Measurements from ENCODE around the gene USP40.

The USP40 gene

GRCh38 chr2:233546101-233546500, 20.5 kb downstream of the USP40 start:
- Mint-ChIP-seq H3K4me1 (peaks cover 6% of the 10 kb centered on the region), H3K36me3 (ENCODE audit: low read depth) (peaks cover 64% of the 10 kb centered on the region), H3K27me3 (ENCODE audit: low read depth) (no peaks in the 10 kb centered on the region), H3K4me3 (no peak overlapping the region), H3K27ac (peak overlapping the region in 1 of 3 experiments; percentile 8), H3K9me3 (no peaks in the 10 kb centered on the region)
- TF ChIP-seq CTCF (IDR thresholded peaks at IDR 0.05; ENCODE audit: unreplicated experiment in 3 of 3): no peak

GRCh38 chr2:233544200-233544610, 22.4 kb downstream of the USP40 start:
- Mint-ChIP-seq H3K9me3 (no peaks in the 10 kb centered on the region), H3K36me3 (ENCODE audit: low read depth) (peaks cover 73% of the 10 kb centered on the region), H3K27me3 (ENCODE audit: low read depth) (no peaks in the 10 kb centered on the region), H3K27ac (peak overlapping the region; percentile 72 to 93 (median 79)), H3K4me1 (peaks cover 6% of the 10 kb centered on the region), H3K4me3 (no peak overlapping the region)
- TF ChIP-seq CTCF (IDR thresholded peaks at IDR 0.05; ENCODE audit: unreplicated experiment in 3 of 3): no peak

DNA sequence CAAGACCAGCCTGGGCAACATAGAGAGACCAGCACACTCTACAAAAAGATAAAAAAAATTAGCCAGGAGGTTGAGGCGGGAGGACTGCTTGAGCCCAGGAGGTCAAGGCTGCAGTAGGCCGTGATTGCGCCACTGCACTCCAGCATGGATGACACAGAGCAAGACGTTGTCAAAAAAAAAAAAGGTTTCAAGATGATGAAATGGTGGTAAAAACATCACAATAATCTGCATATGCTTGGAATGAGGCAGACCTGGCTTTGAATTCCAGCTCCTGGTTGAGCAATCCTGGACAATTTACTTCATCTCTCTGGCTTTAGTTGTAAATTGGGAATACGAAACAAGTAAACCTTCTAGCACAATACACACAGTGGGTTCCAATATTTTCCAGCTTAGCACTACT, 24.1 kb downstream of the USP40 start:
- Mint-ChIP-seq H3K27ac (no peak overlapping the region), H3K36me3 (ENCODE audit: low read depth) (peaks cover 78% of the 10 kb centered on the region), H3K9me3 (no peaks in the 10 kb centered on the region), H3K4me1 (peaks cover 6% of the 10 kb centered on the region), H3K4me3 (no peak overlapping the region), H3K27me3 (ENCODE audit: low read depth) (no peaks in the 10 kb centered on the region)
- no peak for TF ChIP-seq CTCF (IDR thresholded peaks at IDR 0.05; ENCODE audit: unreplicated experiment in 3 of 3)

- H3K36me3 Mint-ChIP-seq (ENCODE audit: low read depth): peaks cover 70% of the 10 kb centered on the region
- H3K27me3 Mint-ChIP-seq (ENCODE audit: low read depth): no peaks in the 10 kb centered on the region
- no peak overlapping the region for H3K27ac Mint-ChIP-seq
- H3K4me3 Mint-ChIP-seq: no peak overlapping the region
- no peaks in the 10 kb centered on the region for H3K9me3 Mint-ChIP-seq
- TF ChIP-seq CTCF (IDR thresholded peaks at IDR 0.05; ENCODE audit: unreplicated experiment in 3 of 3): no peak
- H3K4me1 Mint-ChIP-seq: no peaks in the 10 kb centered on the region
Measured at GRCh38 chr2:233538741-233539140, 27.8 kb downstream of the USP40 start.

DNA sequence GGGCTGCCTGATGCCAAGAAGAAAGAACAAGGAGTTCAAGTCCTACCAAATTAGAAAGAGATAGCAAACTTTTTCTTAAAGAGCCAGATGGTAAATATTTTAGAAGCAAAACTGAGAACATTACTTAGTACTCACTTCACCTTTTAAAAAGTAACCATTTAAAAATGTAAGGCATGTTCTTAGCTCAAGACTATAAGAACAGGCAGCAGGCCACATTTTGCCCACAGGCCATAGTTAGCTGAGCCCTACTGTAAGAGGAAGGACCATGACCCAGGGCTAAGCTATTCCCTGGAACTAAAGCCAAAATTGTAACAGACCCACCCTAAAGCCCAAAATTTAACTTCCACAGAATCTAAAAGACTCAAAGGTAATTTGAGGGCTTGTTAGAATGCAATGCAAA, 31.3 kb downstream of the USP40 start:
- H3K4me1 Mint-ChIP-seq: no peaks in the 10 kb centered on the region
- no peaks in the 10 kb centered on the region for H3K9me3 Mint-ChIP-seq
- H3K4me3 Mint-ChIP-seq: no peak overlapping the region
- peaks cover 56% of the 10 kb centered on the region for H3K36me3 Mint-ChIP-seq (ENCODE audit: low read depth)
- no peak overlapping the region for H3K27ac Mint-ChIP-seq
- TF ChIP-seq CTCF (IDR thresholded peaks at IDR 0.05; ENCODE audit: unreplicated experiment in 3 of 3): no peak
- H3K27me3 Mint-ChIP-seq (ENCODE audit: low read depth): no peaks in the 10 kb centered on the region

GRCh38 chr2:233532971-233533370, 33.6 kb downstream of the USP40 start:
- no peak overlapping the region for H3K4me3 Mint-ChIP-seq
- no peaks in the 10 kb centered on the region for H3K4me1 Mint-ChIP-seq
- H3K36me3 Mint-ChIP-seq (ENCODE audit: low read depth): peaks cover 56% of the 10 kb centered on the region
- H3K27ac Mint-ChIP-seq: no peak overlapping the region
- H3K27me3 Mint-ChIP-seq (ENCODE audit: low read depth): no peaks in the 10 kb centered on the region
- TF ChIP-seq CTCF (IDR thresholded peaks at IDR 0.05; ENCODE audit: unreplicated experiment in 3 of 3): no peak
- H3K9me3 Mint-ChIP-seq: no peaks in the 10 kb centered on the region
